WI38 (cell line): ENCODE measurements around the gene CRIP3.

Experiments
- H3K4me3 ChIP-seq: 2 replicates; pipeline ENCODE4 v1.5.1; 2011; ENCODE audit warnings: low read depth, mild to moderate bottlenecking, control low read depth, low read length
- CTCF ChIP-seq: IDR thresholded peaks from 2 replicates; pipeline ENCODE4 v1.5.1; 2012; ENCODE audit warnings: low read depth, mild to moderate bottlenecking, control low read depth, low read length

Gene CRIP3

GRCh38 chr6:43286980-43287716 lies 21.5 kb downstream of the CRIP3 start:
- TF ChIP-seq CTCF = no peak
- no peak overlapping the region for H3K4me3 ChIP-seq

DNA sequence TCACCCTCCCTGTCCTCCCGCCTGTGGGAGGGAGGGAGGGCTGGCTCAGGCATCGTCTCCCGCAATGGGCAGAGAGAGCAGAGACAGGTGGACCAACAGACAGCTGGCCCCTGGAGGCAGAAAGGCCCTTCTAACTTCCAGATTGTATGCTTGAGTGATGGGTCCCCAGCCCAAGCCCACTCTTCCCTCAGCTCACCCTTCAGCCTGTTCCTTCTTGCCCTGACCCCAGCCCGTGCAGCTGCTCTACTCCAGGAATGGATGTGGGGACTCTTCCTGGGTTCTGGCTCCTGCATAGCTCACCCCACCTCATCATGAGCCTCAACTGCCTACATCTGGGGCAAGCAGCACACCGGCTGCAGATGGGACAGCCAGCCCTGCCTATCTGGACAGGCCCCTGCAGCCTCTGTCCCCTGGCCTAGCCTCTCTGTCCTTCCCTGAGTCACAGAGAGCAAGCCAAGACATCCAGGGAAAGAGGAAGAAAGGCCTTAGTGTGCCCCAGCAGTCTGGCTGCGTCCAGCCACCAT lies 22.1 kb downstream of the CRIP3 start:
- no peak overlapping the region for H3K4me3 ChIP-seq
- no peak for TF ChIP-seq CTCF

DNA sequence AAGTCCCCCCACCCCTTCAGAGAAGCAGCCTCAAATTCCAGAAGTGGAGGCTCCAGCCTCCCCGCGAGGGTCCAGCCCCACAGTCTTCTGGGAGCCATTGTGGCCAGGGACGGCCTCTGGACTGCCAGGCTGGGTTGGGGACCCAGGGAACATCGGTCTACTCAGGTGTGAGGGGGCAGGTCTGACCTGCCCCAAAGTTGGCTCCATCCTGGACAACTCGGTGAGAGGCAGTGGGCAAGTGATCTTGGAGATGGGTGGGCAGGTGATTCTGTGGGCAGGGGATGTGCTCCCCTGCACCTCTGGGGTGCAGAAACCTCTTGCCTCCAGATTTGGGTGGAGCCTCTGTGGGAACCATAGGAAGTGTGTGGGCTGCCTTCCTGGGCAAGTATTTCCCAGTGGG lies 22.8 kb downstream of the CRIP3 start:
- TF ChIP-seq CTCF = no peak

GRCh38 chr6:43284991-43285781 lies 23.4 kb downstream of the CRIP3 start:
- no peak overlapping the region for H3K4me3 ChIP-seq
- TF ChIP-seq CTCF = no peak

More for the DNA sequence above, 22.8 kb downstream of the CRIP3 start:
- no peak overlapping the region for H3K4me3 ChIP-seq

GRCh38 chr6:43283905-43284304 lies 24.7 kb downstream of the CRIP3 start:
- no peak overlapping the region for H3K4me3 ChIP-seq
- no peak for TF ChIP-seq CTCF

GRCh38 chr6:43283514-43283901 lies 25.1 kb downstream of the CRIP3 start:
- H3K4me3 ChIP-seq = no peak overlapping the region
- no peak for TF ChIP-seq CTCF
